Heart left ventricle (tissue), 16 donors: ENCODE measurements around the gene FGD4. TPM values are rescaled to one million over a fixed set of nuclear protein-coding genes. Genes with fewer than 3 reads are reported as not detected.

ENCODE experiments used
- ATAC-seq, 4 donors: fragments of 200-7000 bp; cut with Tn5 transposase; one replicate each; pipeline ENCODE4 v1.9.1; 2020 to 2022; ENCODE audit warnings: moderate library complexity in 4 of 4, mild to moderate bottlenecking in 3 of 4, moderate number of reproducible peaks in 1 of 4
- DNase-seq, 5 donors: peaks; one replicate each; pipeline ENCODE4 v3.0.0-alpha.2; 2020
- H3K27ac ChIP-seq, 12 donors: fragments of 200-600 bp; sonication (generic) in 4 of 12; one replicate each; pipeline versions ENCODE4 v1.5.0 to v1.8.0; 2016 to 2022; ENCODE audit warnings: mild to moderate bottlenecking in 2 of 12
- H3K27me3 ChIP-seq, 9 donors: fragments of 200-600 bp; sonication (generic) in 2 of 9; one replicate each; pipeline versions ENCODE4 v1.5.1 to v1.8.0; 2016 to 2022; ENCODE audit warnings: mild to moderate bottlenecking in 3 of 9
- H3K36me3 ChIP-seq, 9 donors: fragments of 200-600 bp; sonication (generic) in 2 of 9; one replicate each; pipeline versions ENCODE4 v1.5.0 to v1.8.0; 2018 to 2022; ENCODE audit warnings: mild to moderate bottlenecking in 2 of 9
- H3K4me1 ChIP-seq, 12 donors: fragments of 200-600 bp; sonication (generic) in 4 of 12; one replicate each; pipeline versions ENCODE4 v1.5.0 to v1.8.0; 2016 to 2022; ENCODE audit warnings: mild to moderate bottlenecking in 3 of 12
- H3K4me3 ChIP-seq, 12 donors: fragments of 200-600 bp; sonication (generic) in 4 of 12; one replicate each; pipeline versions ENCODE4 v1.5.0 to v1.8.0; 2017 to 2022; ENCODE audit warnings: mild to moderate bottlenecking in 9 of 12, moderate library complexity in 4 of 12
- H3K9me3 ChIP-seq, 12 donors: fragments of 200-600 bp; sonication (generic) in 4 of 12; one replicate each; pipeline versions ENCODE4 v1.5.0 to v1.8.0; 2016 to 2022; ENCODE audit warnings: mild to moderate bottlenecking in 1 of 12
- CTCF ChIP-seq, 12 donors: fragments of 200-600 bp; sonication (generic) in 4 of 12; IDR thresholded peaks; one replicate each; pipeline versions ENCODE4 v1.5.0 to v1.8.0; 2018 to 2022; ENCODE audit warnings: antibody characterized with exemption in 12 of 12, mild to moderate bottlenecking in 5 of 12
- POLR2A ChIP-seq, 2 donors: fragments of 450-650 bp; IDR thresholded peaks; one replicate each; pipeline ENCODE4 v1.6.1; 2017; ENCODE audit warnings: antibody characterized with exemption in 2 of 2, mild to moderate bottlenecking in 2 of 2, moderate library complexity in 2 of 2
- WGBS, 4 donors: extraction: QIAGEN DNeasy Blood & Tissue Kit in 2 of 4; methylation state at CpG; one replicate each; pipeline versions ENCODE4 v1.1.5 to v1.1.7; 2013 to 2018; 5-methylcytosine and 5-hydroxymethylcytosine counted together
- intact Hi-C, 10 donors: fragments of 100-400 bp; cut with DNase I; formaldehyde crosslinking; loops; one replicate each; pipeline versions ENCODE4 v1.11.1 to v1.14.2; 2022
- polyA plus RNA-seq, 2 donors: library from polyadenylated mRNA; stranded (reverse); fragments of 200-250 nt; gene quantifications; one replicate each; pipeline ENCODE4 v1.2.3, GENCODE V29; 2013
- total RNA-seq, 9 donors: library from RNA; depleted of rRNA in 2 of 9; stranded (reverse); fragments of >200 nt in 2 of 9; fragmentation: NEBNext Ultra II Directional in 3 of 9; extraction: Animal tissue kit (Norgen Biotek cat#: 25700) in 3 of 9; gene quantifications; one replicate each; pipeline versions ENCODE4 v1.1.0 to v1.2.4, GENCODE V29; 2016 to 2023
- donor health status: ischemic (EF 13 %, LVEDD 7.1; RV severe dilation, severe dysfunction).
- donor health status: healthy with polysubstance abuse.
- donor health status: DM: no; HTN: yes; CAD: no.
- donor health status: DM: no; HTN: no; CAD: no.
- donor health status: ischemic (EF 25% LVEDD 6.9; RV normal size, moderate dysfunction).
- donor health status: ischemic (EF 25% LVEDD 5.7; RV mildly dilated, moderate dysfunction).
- donor health status: healthy.
- donor health status: DM: yes; HTN: yes; CAD: no.
- donor health status: ischemic (EF 35%, LVEDD 5.7; RV mildly dilated, moderate dysfunction).
- donor health status: nonischemic (EF 11% LVEDD 7.7; RV severe dilation, severe dysfunction).
- donor health status: DM: yes; HTN: yes; CAD: no.
- donor health status: PGD.
- donor health status: ischemic (EF 29% LVEDD 5.4; RV normal size, mild dysfunction).
- donor health status: nonischemic (EF 23%, LVEDD 6.1; RV moderate dilation, normal function).

The FGD4 gene
- total and polyA plus RNA-seq, 11 donors = 4.5 to 36.8 (median 28.2) TPM

GRCh38 chr12:32407795-32408194 is 8.4 kb downstream of the FGD4 start:
- Histone ChIP-seq H3K9me3 (no peaks in the 10 kb centered on the region), H3K27ac (no peak overlapping the region), H3K4me1 (peaks cover 0 to 7% (median 0%) of the 10 kb centered on the region in 12 donors), H3K4me3 (no peak overlapping the region), H3K36me3 (no peaks in the 10 kb centered on the region), H3K27me3 (no peaks in the 10 kb centered on the region)
- TF ChIP-seq CTCF (IDR thresholded peaks at IDR 0.05) = no peak
- TF ChIP-seq POLR2A (IDR thresholded peaks at IDR 0.05) = no peak
- intact Hi-C loops = no loop called here
- ATAC-seq (no peak), DNase-seq (no peak)
- 96 to 98% (median 96%) methylated on average over 3 of the region's 3 CpGs for WGBS, 4 donors

GRCh38 chr12:32413412-32413811 is 14.1 kb downstream of the FGD4 start:
- peak in 1 of 4 donors; percentile 38 for ATAC-seq
- WGBS, 4 donors = 77 to 82% (median 77%) methylated on average over 3 of the region's 3 CpGs

GRCh38 chr12:32418221-32418620 is 18.9 kb downstream of the FGD4 start:
- Histone ChIP-seq H3K4me1 (peaks cover 0 to 26% (median 12%) of the 10 kb centered on the region in 12 donors), H3K27ac (no peak overlapping the region), H3K9me3 (peaks cover 0 to 10% (median 0%) of the 10 kb centered on the region in 12 donors), H3K36me3 (no peaks in the 10 kb centered on the region), H3K27me3 (no peaks in the 10 kb centered on the region), H3K4me3 (no peak overlapping the region)
- DNase-seq = no peak
- intact Hi-C loops = no loop called here
- no peak for ATAC-seq
- TF ChIP-seq CTCF (IDR thresholded peaks at IDR 0.05) (no peak), POLR2A (IDR thresholded peaks at IDR 0.05) (no peak)
- WGBS, 4 donors = 97 to 99% (median 97%) methylated on average over 5 of the region's 5 CpGs

More at GRCh38 chr12:32413412-32413811, 14.1 kb downstream of the FGD4 start:
- Histone ChIP-seq H3K27me3 (no peaks in the 10 kb centered on the region), H3K4me1 (no peaks in the 10 kb centered on the region), H3K4me3 (no peak overlapping the region), H3K9me3 (peaks cover 0 to 10% (median 0%) of the 10 kb centered on the region in 12 donors), H3K36me3 (no peaks in the 10 kb centered on the region), H3K27ac (no peak overlapping the region)
- TF ChIP-seq POLR2A (IDR thresholded peaks at IDR 0.05) (no peak), CTCF (IDR thresholded peaks at IDR 0.05) (no peak)
- intact Hi-C loops = no loop called here
- DNase-seq = no peak

DNA sequence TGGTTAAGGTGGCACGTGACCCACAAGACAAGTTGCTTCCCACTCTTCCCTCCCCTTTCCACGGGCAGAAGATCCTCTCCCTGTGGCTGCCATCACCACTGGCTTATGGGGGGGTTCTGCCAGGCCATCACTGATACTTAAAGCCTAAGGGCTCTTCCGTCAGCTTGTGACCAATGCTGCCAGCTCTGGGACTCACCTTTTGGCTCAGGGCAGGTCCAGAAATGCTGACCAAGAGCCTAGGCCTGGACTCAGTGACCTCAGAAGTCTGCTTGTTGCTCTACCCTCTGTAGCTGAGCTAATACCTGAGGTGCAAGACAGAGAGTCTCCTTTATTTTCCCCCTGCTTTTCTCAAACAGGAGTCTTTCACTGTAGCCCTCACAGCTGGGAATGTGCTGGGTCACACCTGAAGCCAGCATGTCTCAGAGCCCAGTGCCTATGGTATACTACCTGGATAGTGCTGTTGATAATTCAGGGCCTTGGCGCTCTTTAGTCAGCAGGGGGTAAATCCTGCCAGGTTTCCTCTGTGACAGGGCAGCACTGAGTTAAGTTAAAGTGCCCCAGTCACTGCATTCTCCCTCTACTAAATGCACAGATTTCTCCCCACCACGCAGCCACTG is 19.7 kb downstream of the FGD4 start:
- no peak for TF ChIP-seq POLR2A (IDR thresholded peaks at IDR 0.05)
- TF ChIP-seq CTCF (IDR thresholded peaks at IDR 0.05) = no peak
- Histone ChIP-seq H3K27ac (no peak overlapping the region), H3K27me3 (no peaks in the 10 kb centered on the region), H3K4me3 (no peak overlapping the region), H3K4me1 (peaks cover 0 to 33% (median 13%) of the 10 kb centered on the region in 12 donors), H3K36me3 (no peaks in the 10 kb centered on the region), H3K9me3 (peaks cover 0 to 10% (median 0%) of the 10 kb centered on the region in 12 donors)
- intact Hi-C loops = no loop called here
- DNase-seq (no peak), ATAC-seq (peak in 1 of 4 donors; percentile 31)
- WGBS, 4 donors = 64 to 91% (median 86%) methylated on average over 5 of the region's 5 CpGs
